ENCODE results near the gene PACSIN1.

The PACSIN1 gene

DNA sequence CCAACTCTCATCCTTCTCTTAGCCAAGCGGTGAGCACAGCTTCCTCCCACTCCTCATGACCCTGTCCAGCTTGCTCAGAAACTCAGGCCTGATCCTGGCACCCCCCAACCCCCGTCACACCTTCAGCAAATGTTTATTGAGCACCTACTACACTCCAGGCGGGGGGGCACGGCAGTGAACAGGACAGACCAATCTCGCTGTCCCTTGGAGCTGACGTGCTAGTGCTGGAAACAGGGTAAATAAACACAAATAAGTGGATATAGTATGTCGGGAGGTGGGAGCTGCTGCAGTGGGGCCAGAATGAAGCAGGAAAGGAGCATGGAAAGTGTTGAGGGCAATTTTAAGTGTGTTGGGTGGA, 97.6 kb downstream of the PACSIN1 start:
- no peak for DNase-seq (ENCODE audit: low read depth)
- TF ChIP-seq, protein P1, sequence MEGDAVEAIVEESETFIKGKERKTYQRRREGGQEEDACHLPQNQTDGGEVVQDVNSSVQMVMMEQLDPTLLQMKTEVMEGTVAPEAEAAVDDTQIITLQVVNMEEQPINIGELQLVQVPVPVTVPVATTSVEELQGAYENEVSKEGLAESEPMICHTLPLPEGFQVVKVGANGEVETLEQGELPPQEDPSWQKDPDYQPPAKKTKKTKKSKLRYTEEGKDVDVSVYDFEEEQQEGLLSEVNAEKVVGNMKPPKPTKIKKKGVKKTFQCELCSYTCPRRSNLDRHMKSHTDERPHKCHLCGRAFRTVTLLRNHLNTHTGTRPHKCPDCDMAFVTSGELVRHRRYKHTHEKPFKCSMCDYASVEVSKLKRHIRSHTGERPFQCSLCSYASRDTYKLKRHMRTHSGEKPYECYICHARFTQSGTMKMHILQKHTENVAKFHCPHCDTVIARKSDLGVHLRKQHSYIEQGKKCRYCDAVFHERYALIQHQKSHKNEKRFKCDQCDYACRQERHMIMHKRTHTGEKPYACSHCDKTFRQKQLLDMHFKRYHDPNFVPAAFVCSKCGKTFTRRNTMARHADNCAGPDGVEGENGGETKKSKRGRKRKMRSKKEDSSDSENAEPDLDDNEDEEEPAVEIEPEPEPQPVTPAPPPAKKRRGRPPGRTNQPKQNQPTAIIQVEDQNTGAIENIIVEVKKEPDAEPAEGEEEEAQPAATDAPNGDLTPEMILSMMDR (conservative IDR thresholded peaks at IDR 0.05; ENCODE audit: control insufficient read depth, insufficient read depth, low read depth, low read length) = no peak

DNA sequence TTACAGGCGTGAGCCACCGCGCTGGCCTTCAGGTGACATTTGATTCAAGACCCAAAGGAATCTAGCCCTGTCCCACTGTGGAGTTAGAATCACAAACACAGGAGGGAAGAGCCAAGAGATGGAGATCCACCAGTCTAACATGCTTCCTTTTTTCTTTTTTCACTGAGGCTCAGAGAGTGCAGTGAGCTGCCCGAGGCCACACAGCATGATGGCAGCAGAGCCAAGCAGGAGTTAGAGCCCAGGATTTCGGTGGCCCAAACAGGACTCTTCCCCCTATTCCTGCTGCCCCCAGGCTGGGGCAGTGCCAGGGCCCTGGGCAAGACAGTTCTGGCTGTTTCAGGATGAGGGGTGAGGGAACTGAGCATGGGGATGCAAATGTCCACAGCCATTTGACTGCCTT, 98.3 kb downstream of the PACSIN1 start:
- H3K4me3 ChIP-seq (ENCODE audit: control insufficient read depth, low read depth, low read length) = no peak overlapping the region
- DNase-seq (ENCODE audit: low read depth) = no peak
- TF ChIP-seq, protein P1 (conservative IDR thresholded peaks at IDR 0.05; ENCODE audit: control insufficient read depth, insufficient read depth, low read depth, low read length) = no peak

More for the DNA sequence above, 97.6 kb downstream of the PACSIN1 start:
- no peak overlapping the region for H3K4me3 ChIP-seq (ENCODE audit: control insufficient read depth, low read depth, low read length)

DNA sequence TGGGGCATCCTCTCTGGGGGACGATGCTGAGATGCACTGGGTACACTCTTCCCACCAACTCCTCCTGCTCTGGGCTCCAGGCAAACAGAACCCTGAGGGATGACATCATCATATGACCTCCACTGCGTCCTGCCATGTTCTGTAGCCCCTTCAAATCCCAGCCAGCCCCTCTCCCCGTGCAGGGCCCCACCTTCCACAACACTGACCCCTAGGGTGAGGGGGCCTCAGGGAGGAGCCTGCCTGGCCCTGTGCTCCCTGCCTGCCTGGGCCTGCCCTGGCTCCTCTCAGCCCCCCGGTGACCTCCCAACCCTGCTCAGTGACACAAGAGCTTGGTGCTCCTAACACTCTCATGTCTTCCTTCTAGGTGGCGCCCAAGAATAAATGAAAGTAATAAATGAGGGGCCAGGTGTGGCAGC, 99.9 kb downstream of the PACSIN1 start:
- no peak for DNase-seq (ENCODE audit: low read depth)
- TF ChIP-seq, protein P1 (conservative IDR thresholded peaks at IDR 0.05; ENCODE audit: control insufficient read depth, insufficient read depth, low read depth, low read length) = no peak

DNA sequence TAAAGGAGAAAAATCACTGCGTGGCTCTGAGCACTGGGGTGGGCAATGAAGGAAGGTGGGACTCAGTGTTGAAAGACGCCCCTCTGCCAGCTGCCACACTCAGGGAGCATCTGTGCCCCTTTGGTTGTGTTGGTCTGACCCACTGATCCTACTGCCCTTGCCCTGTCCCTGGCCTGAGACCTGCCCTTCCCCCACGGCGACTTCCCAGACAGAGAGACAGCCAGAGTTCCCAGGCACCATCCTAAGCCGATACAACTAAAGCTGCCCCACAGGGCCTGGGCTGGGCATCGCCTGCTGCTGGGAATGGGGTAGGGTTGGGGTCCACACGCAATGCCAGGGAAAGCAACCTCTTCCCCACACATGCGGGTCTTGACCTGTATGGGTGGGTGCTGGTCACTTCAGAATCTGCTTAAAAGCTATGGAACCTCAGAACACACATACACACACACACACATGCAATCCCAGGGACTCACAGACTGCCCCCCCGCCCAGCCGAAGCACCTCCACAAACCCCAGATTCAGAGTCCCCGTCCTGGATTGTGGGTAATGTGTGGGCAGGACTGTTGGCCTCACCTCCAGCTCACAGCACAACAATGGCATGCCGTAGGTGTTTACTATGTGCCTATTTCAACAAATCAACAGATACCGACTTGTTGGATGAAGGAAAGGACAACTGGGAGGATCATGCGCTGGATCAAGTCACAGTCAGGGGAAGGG, 101.1 kb downstream of the PACSIN1 start:
- no peak overlapping the region for H3K4me3 ChIP-seq (ENCODE audit: control insufficient read depth, low read depth, low read length)
- DNase-seq (ENCODE audit: low read depth) = no peak
- TF ChIP-seq, protein P1 (conservative IDR thresholded peaks at IDR 0.05; ENCODE audit: control insufficient read depth, insufficient read depth, low read depth, low read length) = no peak

More for the DNA sequence above, 99.9 kb downstream of the PACSIN1 start:
- H3K4me3 ChIP-seq (ENCODE audit: control insufficient read depth, low read depth, low read length) = no peak overlapping the region

DNA sequence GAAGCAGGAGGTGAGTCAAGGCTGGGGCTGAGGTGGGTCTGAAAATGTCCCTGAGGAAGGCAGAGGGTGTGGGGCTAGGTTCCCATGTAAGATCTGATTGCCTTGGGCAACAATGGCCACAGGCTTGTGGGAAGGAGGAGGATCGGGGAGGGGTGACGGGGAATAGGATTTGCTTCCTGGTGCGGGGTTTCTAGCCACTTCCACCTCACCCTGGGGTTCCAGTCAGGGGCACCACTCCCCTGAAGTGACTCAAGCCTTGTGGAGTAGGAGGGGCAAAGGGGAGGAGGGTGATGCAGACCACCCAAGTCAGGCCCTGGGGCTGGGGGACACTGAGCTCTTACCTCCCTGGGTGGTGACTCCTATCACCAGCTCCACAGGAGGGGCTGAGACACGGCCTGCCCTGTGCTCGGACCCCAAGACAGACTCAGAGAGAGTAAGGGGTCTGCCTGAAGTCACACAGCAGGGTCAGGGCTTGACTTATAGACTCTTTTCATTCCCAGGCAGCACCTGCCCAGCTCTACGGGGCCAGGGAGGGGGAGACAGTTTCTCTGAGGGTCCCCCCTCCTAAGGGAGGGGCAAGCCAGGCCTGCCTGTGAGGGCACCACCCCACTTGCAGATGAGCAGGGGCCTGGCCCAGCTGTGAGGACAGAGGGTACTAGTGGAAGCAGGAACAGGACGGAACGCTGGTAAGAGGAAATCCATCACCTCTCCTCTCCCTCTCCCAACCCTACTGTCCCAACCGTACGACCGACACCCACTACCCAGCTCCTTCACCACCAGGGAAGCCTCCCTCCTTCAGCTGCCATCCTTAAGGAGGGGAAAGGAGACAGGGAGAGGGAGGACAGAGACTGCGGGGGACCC, 102.7 kb downstream of the PACSIN1 start:
- H3K4me3 ChIP-seq (ENCODE audit: control insufficient read depth, low read depth, low read length) = no peak overlapping the region
- no peak for DNase-seq (ENCODE audit: low read depth)
- TF ChIP-seq, protein P1 (conservative IDR thresholded peaks at IDR 0.05; ENCODE audit: control insufficient read depth, insufficient read depth, low read depth, low read length) = no peak

DNA sequence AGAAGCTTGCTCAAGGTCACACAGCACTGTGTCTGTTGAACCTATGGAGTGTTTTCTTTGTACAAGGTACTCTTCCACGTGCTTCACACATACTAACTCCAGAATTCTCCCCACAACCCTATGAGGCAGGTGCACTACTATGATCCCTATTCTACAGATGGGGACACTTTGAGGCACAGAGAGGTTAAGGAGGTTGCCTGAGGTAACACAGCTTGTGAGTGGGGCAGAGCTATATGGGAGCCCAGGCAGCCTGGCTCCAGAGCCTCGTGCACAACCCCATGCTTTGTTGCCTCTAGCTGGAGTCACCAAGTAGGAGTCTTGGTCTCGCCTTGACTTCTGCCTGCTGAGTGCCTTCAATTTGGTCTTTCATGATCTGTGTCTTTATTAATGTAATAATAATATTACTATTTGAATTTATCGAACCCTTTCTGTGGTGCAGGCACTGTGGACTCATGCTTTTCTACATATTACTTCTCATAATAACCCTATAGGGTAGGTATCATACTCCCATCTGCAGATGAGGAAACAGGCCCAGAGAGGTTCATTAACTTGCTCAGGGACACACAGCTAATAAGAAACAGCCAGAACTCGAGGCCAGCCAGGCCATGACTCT, 103.6 kb downstream of the PACSIN1 start:
- TF ChIP-seq, protein P1 (conservative IDR thresholded peaks at IDR 0.05; ENCODE audit: control insufficient read depth, insufficient read depth, low read depth, low read length) = no peak
- H3K4me3 ChIP-seq (ENCODE audit: control insufficient read depth, low read depth, low read length) = no peak overlapping the region
- DNase-seq (ENCODE audit: low read depth) = no peak

All from fibroblast of mammary gland (primary cell).